ENCODE measurements around the gene ZBED4.
A peak's percentile ranks its signal among the peaks of the same experiment; 100 is the strongest.

Gene ZBED4

GRCh38 chr22:49924113-49924833, 70.6 kb downstream of the ZBED4 start:
- H3K4me3 ChIP-seq (ENCODE audit: low read depth, low read length), result no peak overlapping the region
- TF ChIP-seq, protein P1, sequence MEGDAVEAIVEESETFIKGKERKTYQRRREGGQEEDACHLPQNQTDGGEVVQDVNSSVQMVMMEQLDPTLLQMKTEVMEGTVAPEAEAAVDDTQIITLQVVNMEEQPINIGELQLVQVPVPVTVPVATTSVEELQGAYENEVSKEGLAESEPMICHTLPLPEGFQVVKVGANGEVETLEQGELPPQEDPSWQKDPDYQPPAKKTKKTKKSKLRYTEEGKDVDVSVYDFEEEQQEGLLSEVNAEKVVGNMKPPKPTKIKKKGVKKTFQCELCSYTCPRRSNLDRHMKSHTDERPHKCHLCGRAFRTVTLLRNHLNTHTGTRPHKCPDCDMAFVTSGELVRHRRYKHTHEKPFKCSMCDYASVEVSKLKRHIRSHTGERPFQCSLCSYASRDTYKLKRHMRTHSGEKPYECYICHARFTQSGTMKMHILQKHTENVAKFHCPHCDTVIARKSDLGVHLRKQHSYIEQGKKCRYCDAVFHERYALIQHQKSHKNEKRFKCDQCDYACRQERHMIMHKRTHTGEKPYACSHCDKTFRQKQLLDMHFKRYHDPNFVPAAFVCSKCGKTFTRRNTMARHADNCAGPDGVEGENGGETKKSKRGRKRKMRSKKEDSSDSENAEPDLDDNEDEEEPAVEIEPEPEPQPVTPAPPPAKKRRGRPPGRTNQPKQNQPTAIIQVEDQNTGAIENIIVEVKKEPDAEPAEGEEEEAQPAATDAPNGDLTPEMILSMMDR (IDR thresholded peaks at IDR 0.05; ENCODE audit: borderline replicate concordance, insufficient read depth, low read depth, low read length), result no peak

- TF ChIP-seq, protein P1 (IDR thresholded peaks at IDR 0.05; ENCODE audit: borderline replicate concordance, insufficient read depth, low read depth, low read length), result no peak
- H3K4me3 ChIP-seq (ENCODE audit: low read depth, low read length), result peak overlapping the region; percentile 51
Measured at GRCh38 chr22:49925525-49926128, 72.0 kb downstream of the ZBED4 start.

DNA sequence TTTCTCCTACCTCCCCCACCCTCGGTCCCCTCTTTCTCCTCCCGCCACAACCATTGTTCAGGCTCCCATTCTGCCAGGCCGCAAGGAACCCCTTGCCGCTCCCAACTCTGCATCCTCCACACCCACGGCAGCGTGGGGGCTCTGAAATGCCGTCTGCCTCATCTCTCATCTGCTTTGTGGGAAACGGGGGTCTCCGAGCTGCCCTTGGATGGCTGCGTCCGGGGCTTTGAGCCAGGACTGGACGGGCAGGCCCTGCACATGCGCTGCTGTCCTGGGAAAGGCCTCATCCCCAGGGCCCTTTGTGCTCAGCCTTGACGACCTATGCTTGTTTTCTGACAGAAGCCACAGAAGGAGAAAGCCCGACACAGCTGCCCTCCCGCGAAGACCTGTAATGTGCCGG, 73.3 kb downstream of the ZBED4 start:
- no peak overlapping the region for H3K4me3 ChIP-seq (ENCODE audit: low read depth, low read length)

GRCh38 chr22:49927483-49928184, 74.0 kb downstream of the ZBED4 start:
- TF ChIP-seq, protein P1 (IDR thresholded peaks at IDR 0.05; ENCODE audit: borderline replicate concordance, insufficient read depth, low read depth, low read length), result no peak
- H3K4me3 ChIP-seq (ENCODE audit: low read depth, low read length), result no peak overlapping the region

More for the DNA sequence above, 73.3 kb downstream of the ZBED4 start:
- TF ChIP-seq, protein P1 (IDR thresholded peaks at IDR 0.05; ENCODE audit: borderline replicate concordance, insufficient read depth, low read depth, low read length), result no peak

DNA sequence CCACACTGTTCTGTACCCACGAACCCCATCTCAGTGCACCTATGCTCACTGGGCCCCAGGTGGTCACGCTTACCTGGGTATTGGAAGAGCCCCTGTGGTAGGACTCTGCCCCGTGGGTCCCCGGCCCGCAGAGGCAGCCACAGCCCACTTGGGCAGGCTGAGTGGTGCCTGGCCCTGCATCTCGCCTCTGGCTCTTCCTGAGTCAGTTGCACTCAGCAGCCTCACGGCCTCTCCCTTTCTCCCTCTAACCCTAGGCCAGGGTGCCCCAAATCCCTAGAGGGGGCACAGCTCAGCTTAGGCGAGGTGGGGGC, 74.5 kb downstream of the ZBED4 start:
- H3K4me3 ChIP-seq (ENCODE audit: low read depth, low read length), result no peak overlapping the region
- TF ChIP-seq, protein P1 (IDR thresholded peaks at IDR 0.05; ENCODE audit: borderline replicate concordance, insufficient read depth, low read depth, low read length), result no peak

GRCh38 chr22:49928555-49929210, 75.0 kb downstream of the ZBED4 start:
- no peak overlapping the region for H3K4me3 ChIP-seq (ENCODE audit: low read depth, low read length)
- TF ChIP-seq, protein P1 (IDR thresholded peaks at IDR 0.05; ENCODE audit: borderline replicate concordance, insufficient read depth, low read depth, low read length), result no peak
